ENCODE data around the gene LRRC28. TPM values are rescaled to one million over a fixed set of nuclear protein-coding genes. Genes with fewer than 3 reads are reported as not detected.

The LRRC28 gene
- total RNA-seq, 1 donor from 2014 or later = 23.8 TPM

GRCh38 chr15:99432271-99433025 lies 181.2 kb downstream of the LRRC28 start:
- intact Hi-C loops (cut with DNase I) = no loop called here
- no peak overlapping the region for H3K27ac ChIP-seq
- H3K9me3 ChIP-seq = no peaks in the 10 kb centered on the region
- H3K36me3 ChIP-seq = no peaks in the 10 kb centered on the region
- peaks cover 40% of the 10 kb centered on the region for H3K4me1 ChIP-seq
- DNase-seq (ENCODE audit: extremely low spot score in 2 of 2) = no peak
- no peak for TF ChIP-seq POLR2AphosphoS5 (IDR thresholded peaks at IDR 0.05; ENCODE audit: insufficient read depth in 1 of 2, low read depth in 1 of 2)
- TF ChIP-seq CTCF (IDR thresholded peaks at IDR 0.05) = no peak
- no peak for TF ChIP-seq POLR2A (IDR thresholded peaks at IDR 0.05)
- no peaks in the 10 kb centered on the region for H3K27me3 ChIP-seq
- no peak overlapping the region for H3K4me3 ChIP-seq

- Histone ChIP-seq H3K4me1 (peaks cover 46% of the 10 kb centered on the region), H3K27ac (no peak overlapping the region), H3K36me3 (no peaks in the 10 kb centered on the region), H3K4me3 (no peak overlapping the region), H3K27me3 (no peaks in the 10 kb centered on the region), H3K9me3 (no peaks in the 10 kb centered on the region)
- no peak for TF ChIP-seq POLR2A (IDR thresholded peaks at IDR 0.05)
- no peak for TF ChIP-seq POLR2AphosphoS5 (IDR thresholded peaks at IDR 0.05; ENCODE audit: insufficient read depth in 1 of 2, low read depth in 1 of 2)
- no peak for TF ChIP-seq CTCF (IDR thresholded peaks at IDR 0.05)
- intact Hi-C loops (cut with DNase I) = no loop called here
- DNase-seq (ENCODE audit: extremely low spot score in 2 of 2) = no peak
Observed at GRCh38 chr15:99433026-99433756, 181.9 kb downstream of the LRRC28 start.

- intact Hi-C loops (cut with DNase I) = no loop called here
- Histone ChIP-seq H3K27ac (no peak overlapping the region), H3K27me3 (no peaks in the 10 kb centered on the region), H3K4me1 (peaks cover 46% of the 10 kb centered on the region), H3K9me3 (no peaks in the 10 kb centered on the region), H3K36me3 (no peaks in the 10 kb centered on the region), H3K4me3 (no peak overlapping the region)
- TF ChIP-seq POLR2A (IDR thresholded peaks at IDR 0.05) (no peak), CTCF (IDR thresholded peaks at IDR 0.05) (no peak), POLR2AphosphoS5 (IDR thresholded peaks at IDR 0.05; ENCODE audit: insufficient read depth in 1 of 2, low read depth in 1 of 2) (no peak)
- DNase-seq (ENCODE audit: extremely low spot score in 2 of 2) = no peak
Observed at GRCh38 chr15:99433757-99434450, 182.6 kb downstream of the LRRC28 start.

- H3K27ac ChIP-seq = peak overlapping the region; percentile 61
Observed at GRCh38 chr15:99434506-99435112, 183.3 kb downstream of the LRRC28 start.

More at GRCh38 chr15:99434506-99435112, 183.3 kb downstream of the LRRC28 start:
- intact Hi-C loops (cut with DNase I) = no loop called here
- DNase-seq (ENCODE audit: extremely low spot score in 2 of 2) = no peak
- no peaks in the 10 kb centered on the region for H3K27me3 ChIP-seq
- TF ChIP-seq POLR2A (IDR thresholded peaks at IDR 0.05) (no peak), POLR2AphosphoS5 (IDR thresholded peaks at IDR 0.05; ENCODE audit: insufficient read depth in 1 of 2, low read depth in 1 of 2) (no peak), CTCF (IDR thresholded peaks at IDR 0.05) (no peak)
- H3K9me3 ChIP-seq = no peaks in the 10 kb centered on the region
- H3K4me3 ChIP-seq = peak overlapping the region in 1 of 2 donors; percentile 1
- no peaks in the 10 kb centered on the region for H3K36me3 ChIP-seq
- peaks cover 46% of the 10 kb centered on the region for H3K4me1 ChIP-seq
